Measurements from ENCODE around the gene ABHD17C.

The ABHD17C gene

DNA sequence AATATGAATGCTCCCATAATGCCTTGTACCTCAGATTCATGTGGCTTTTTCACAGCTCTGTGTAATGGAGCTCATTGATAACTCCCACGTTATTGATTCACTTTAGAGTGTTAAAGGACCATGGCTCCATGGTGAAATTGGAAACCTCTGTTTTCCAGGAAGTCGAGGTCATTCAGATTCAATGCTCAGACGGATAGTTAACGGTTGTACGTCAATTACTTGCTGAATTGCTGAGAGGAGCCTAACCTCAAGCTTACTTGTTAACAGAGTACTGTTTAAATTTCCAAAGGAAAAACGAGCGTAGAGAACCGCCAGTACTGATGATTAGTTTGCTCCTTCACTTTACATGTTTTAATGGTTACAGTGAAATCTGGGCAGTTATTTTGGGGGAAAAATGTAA, 11.1 kb downstream of the ABHD17C start:
- Histone ChIP-seq H3K27me3 (no peaks in the 10 kb centered on the region), H3K27ac (no peak overlapping the region), H3K9me3 (no peaks in the 10 kb centered on the region), H3K4me3 (ENCODE audit: low read depth in 1 of 2, low read length in 1 of 2) (no peak overlapping the region), H3K4me1 (ENCODE audit: control insufficient read depth in 1 of 2, insufficient read depth in 1 of 2, low read depth in 1 of 2, low read length in 1 of 2) (peaks cover 6 to 17% of the 10 kb centered on the region in 2 experiments), H3K36me3 (no peaks in the 10 kb centered on the region)
- TF ChIP-seq, protein P1, sequence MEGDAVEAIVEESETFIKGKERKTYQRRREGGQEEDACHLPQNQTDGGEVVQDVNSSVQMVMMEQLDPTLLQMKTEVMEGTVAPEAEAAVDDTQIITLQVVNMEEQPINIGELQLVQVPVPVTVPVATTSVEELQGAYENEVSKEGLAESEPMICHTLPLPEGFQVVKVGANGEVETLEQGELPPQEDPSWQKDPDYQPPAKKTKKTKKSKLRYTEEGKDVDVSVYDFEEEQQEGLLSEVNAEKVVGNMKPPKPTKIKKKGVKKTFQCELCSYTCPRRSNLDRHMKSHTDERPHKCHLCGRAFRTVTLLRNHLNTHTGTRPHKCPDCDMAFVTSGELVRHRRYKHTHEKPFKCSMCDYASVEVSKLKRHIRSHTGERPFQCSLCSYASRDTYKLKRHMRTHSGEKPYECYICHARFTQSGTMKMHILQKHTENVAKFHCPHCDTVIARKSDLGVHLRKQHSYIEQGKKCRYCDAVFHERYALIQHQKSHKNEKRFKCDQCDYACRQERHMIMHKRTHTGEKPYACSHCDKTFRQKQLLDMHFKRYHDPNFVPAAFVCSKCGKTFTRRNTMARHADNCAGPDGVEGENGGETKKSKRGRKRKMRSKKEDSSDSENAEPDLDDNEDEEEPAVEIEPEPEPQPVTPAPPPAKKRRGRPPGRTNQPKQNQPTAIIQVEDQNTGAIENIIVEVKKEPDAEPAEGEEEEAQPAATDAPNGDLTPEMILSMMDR (IDR thresholded peaks at IDR 0.05) = no peak

DNA sequence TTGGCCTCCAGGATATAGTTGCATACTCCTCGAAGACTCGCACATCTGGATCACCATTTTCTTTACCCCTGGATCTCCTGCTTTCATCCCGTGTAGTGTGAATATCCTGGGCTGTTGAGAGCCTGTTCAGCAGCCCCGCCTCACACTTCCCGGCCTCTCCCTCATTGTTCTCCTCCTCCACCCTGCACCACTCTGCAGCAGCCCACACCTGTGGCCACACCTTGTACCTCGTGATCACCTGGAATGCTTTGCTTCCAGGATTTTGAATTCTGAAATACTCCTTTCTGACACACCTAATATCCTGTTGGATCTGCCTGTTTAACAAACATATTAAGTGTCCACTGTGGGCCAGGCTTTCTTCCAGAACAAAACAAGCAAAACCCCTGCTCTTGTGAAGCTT, 14.4 kb downstream of the ABHD17C start:
- no peaks in the 10 kb centered on the region for H3K36me3 ChIP-seq
- TF ChIP-seq, protein P1 (IDR thresholded peaks at IDR 0.05) = no peak
- H3K4me1 ChIP-seq (ENCODE audit: control insufficient read depth in 1 of 2, insufficient read depth in 1 of 2, low read depth in 1 of 2, low read length in 1 of 2) = peaks cover 2 to 8% of the 10 kb centered on the region in 2 experiments
- no peak overlapping the region for H3K27ac ChIP-seq
- no peaks in the 10 kb centered on the region for H3K9me3 ChIP-seq
- H3K4me3 ChIP-seq (ENCODE audit: low read depth in 1 of 2, low read length in 1 of 2) = no peak overlapping the region
- H3K27me3 ChIP-seq = no peaks in the 10 kb centered on the region

DNA sequence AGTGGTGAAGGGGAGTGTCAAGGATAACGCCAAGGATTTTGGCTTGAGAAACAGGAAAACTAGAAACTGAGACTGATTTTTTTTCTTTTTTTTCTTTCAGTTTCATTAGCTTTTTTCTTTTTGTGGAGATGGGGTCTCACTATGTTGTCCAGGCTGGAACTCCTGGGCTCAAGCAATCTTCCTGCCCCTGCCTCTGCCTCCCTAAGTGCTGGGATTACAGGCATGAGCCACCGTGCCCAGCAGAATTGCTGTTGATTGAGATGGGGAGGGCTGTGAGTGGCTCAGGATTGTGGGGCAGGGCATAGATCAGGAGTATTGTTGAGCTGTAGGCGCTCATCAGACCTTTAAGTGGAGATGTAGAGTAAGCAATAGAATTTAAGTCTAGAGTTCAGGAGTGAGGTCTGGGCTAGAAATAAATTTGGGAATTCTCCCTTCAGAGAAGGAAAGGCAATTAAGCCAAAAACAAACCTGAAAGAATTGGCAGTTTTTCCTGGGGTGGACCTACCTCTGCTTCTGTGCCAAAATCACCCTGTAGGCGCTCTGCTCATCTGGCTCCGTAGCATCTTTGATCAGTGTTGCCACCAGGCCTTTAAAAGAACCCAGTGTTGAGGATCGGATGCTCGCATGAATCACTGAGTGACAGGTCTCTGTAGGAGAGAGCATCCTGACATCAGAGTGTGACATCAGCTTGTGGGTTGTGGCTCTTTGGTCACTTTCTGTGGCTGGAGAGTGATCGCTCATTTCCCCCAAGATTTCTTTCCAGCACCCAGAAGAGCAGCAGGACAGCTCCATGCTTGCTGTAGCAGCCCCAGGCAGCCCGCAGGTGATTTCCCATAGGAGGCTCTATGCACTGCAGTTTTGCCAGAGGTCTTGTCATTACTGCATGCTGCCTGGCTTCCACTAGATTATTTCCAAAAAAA, 15.8 kb downstream of the ABHD17C start:
- no peaks in the 10 kb centered on the region for H3K9me3 ChIP-seq
- H3K4me3 ChIP-seq (ENCODE audit: low read depth in 1 of 2, low read length in 1 of 2) = no peak overlapping the region
- H3K36me3 ChIP-seq = no peaks in the 10 kb centered on the region
- no peaks in the 10 kb centered on the region for H3K27me3 ChIP-seq
- peaks cover 0 to 8% of the 10 kb centered on the region in 2 experiments for H3K4me1 ChIP-seq (ENCODE audit: control insufficient read depth in 1 of 2, insufficient read depth in 1 of 2, low read depth in 1 of 2, low read length in 1 of 2)
- no peak overlapping the region for H3K27ac ChIP-seq
- TF ChIP-seq, protein P1 (IDR thresholded peaks at IDR 0.05) = no peak

DNA sequence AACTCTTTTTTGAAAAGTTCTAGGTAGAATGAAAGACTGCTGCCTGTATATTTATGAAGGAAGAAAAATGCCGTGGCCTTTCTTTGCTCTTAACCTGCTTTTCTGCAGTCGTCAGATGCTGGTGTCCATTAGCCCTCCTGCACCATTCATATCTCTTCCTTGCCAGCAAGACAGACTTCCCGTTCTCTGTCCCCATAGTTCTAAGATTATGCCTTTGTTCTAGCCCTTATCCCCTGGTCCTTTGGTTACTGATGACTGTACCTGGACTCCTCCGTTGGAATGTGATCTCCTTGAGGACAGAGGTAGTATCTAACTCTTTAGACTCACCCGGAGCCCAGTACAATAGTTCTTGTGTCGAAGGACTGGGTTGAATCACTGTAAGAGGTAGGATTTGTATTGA, 16.8 kb downstream of the ABHD17C start:
- H3K4me1 ChIP-seq (ENCODE audit: control insufficient read depth in 1 of 2, insufficient read depth in 1 of 2, low read depth in 1 of 2, low read length in 1 of 2) = peaks cover 0 to 7% of the 10 kb centered on the region in 2 experiments
- H3K36me3 ChIP-seq = no peaks in the 10 kb centered on the region
- no peaks in the 10 kb centered on the region for H3K9me3 ChIP-seq
- H3K4me3 ChIP-seq (ENCODE audit: low read depth in 1 of 2, low read length in 1 of 2) = no peak overlapping the region
- no peaks in the 10 kb centered on the region for H3K27me3 ChIP-seq
- TF ChIP-seq, protein P1 (IDR thresholded peaks at IDR 0.05) = no peak
- no peak overlapping the region for H3K27ac ChIP-seq

DNA sequence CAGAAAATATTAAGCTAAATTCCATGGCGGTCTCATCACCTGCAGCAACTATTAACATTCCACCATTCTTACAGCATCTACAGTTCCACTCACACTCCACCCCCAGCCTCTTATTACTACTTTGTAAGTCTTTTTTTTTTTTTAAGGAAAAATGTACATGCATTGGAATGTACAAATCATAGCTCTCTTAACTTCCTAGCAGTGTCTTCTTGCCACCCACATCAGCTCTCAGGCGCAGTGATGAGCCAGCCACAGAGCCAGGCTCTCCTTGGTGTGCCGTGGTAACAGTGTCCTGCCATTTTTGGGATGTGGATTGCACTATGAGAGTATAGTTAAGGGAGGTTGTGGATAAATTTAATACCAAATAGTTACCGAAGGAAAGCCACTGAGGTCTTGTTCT, 17.8 kb downstream of the ABHD17C start:
- Histone ChIP-seq H3K36me3 (no peaks in the 10 kb centered on the region), H3K27ac (no peak overlapping the region), H3K4me1 (ENCODE audit: control insufficient read depth in 1 of 2, insufficient read depth in 1 of 2, low read depth in 1 of 2, low read length in 1 of 2) (peaks cover 0 to 3% of the 10 kb centered on the region in 2 experiments), H3K4me3 (ENCODE audit: low read depth in 1 of 2, low read length in 1 of 2) (no peak overlapping the region), H3K27me3 (no peaks in the 10 kb centered on the region), H3K9me3 (no peaks in the 10 kb centered on the region)
- TF ChIP-seq, protein P1 (IDR thresholded peaks at IDR 0.05) = no peak

Data from neutrophil (primary cell).